HepG2 (cell line): ENCODE measurements around the gene PCYT2. TPM values are rescaled to one million over a fixed set of nuclear protein-coding genes. Genes with fewer than 3 reads are reported as not detected.

Source experiments
- ATAC-seq: fragments of 200-7000 bp; cut with Tn5 transposase; 3 replicates; pipeline ENCODE4 v1.9.1; 2020; ENCODE audit warnings: mild to moderate bottlenecking, moderate library complexity
- BruUV-seq: library from RNA; stranded (reverse); fragments of 400-500 nt; replicated peaks from 2 replicates; lab custom pipeline; 2021; lab: Mats Ljungman, UMichigan
- CTCF ChIA-PET: fragments of 300-600 bp; formaldehyde crosslinking; extraction: SDS; loops from one replicate; lab custom pipeline; 2021; ENCODE audit warnings: low total read pairs, inconsistent platforms, low intra/inter-chr PET ratio; lab: Yijun Ruan, JAX
- POLR2A ChIA-PET: fragments of 350-600 bp; sonication (Branson Sonifier 250); formaldehyde crosslinking; loops from one replicate; lab custom pipeline; 2020; ENCODE audit warnings: antibody characterized with exemption, inconsistent platforms; lab: Yijun Ruan, JAX
- DNase-seq: peaks from one replicate; pipeline ENCODE4 v3.0.0-alpha.2; 2015; ENCODE audit warnings: low spot score
- FAIRE-seq: peaks from 3 replicates; lab custom pipeline; 2011; peaks lifted over from hg19 to GRCh38; lab: Jason Lieb, UNC
- H2AFZ ChIP-seq: one replicate; pipeline ENCODE4 v1.6.1; 2011; ENCODE audit warnings: low read length, inconsistent platforms
- H3K27ac ChIP-seq: fragments of 300-600 bp; 3 replicates; pipeline ENCODE4 v1.8.0; 2011; ENCODE audit warnings: mixed run types, mild to moderate bottlenecking, mixed read lengths, low read length, inconsistent platforms; ENCODE audit not compliant: insufficient read depth; ENCODE audit errors: extremely low read length
- H3K27me3 ChIP-seq, 2 experiments: fragments of 200-600 bp in 1 of 2; 2 replicates in 1 of 2; 3 replicates in 1 of 2; pipeline versions ENCODE4 v1.6.0 to v1.8.0; 2011; ENCODE audit warnings: low read length in 2 of 2, mild to moderate bottlenecking in 2 of 2, moderate library complexity in 2 of 2, inconsistent platforms in 1 of 2; ENCODE audit not compliant: insufficient read depth in 2 of 2, control insufficient read depth in 1 of 2
- H3K36me3 ChIP-seq, 2 experiments: fragments of 200-600 bp in 1 of 2; replicated peaks in 1 of 2; 2 replicates in 1 of 2; 3 replicates in 1 of 2; pipeline versions ENCODE4 v1.5.1 to v1.8.0; 2011; ENCODE audit warnings: low read length in 2 of 2, inconsistent platforms in 1 of 2; ENCODE audit not compliant: insufficient read depth in 2 of 2, control insufficient read depth in 1 of 2
- H3K4me1 ChIP-seq: 2 replicates; pipeline ENCODE4 v1.5.1; 2012; ENCODE audit warnings: low read length, inconsistent platforms; ENCODE audit not compliant: insufficient read depth
- H3K4me2 ChIP-seq: 2 replicates; pipeline ENCODE4 v1.6.0; 2011; ENCODE audit warnings: low read depth, low read length, inconsistent platforms
- H3K4me3 ChIP-seq, 3 experiments: fragments of 200-600 bp in 1 of 3; sonication (generic), shearing (Covaris generic) in 1 of 3; replicated peaks in 1 of 3; 2 replicates each; pipeline ENCODE4 v1.5.1; 2011 to 2016; ENCODE audit warnings: low read length in 3 of 3, inconsistent platforms in 2 of 3, low read depth in 2 of 3, mild to moderate bottlenecking in 2 of 3, control low read depth in 1 of 3, mixed read lengths in 1 of 3; ENCODE audit not compliant: insufficient read depth in 1 of 3
- H3K79me2 ChIP-seq: one replicate; pipeline ENCODE4 v1.6.1; 2011; ENCODE audit warnings: low read length, inconsistent platforms; ENCODE audit not compliant: insufficient read depth
- H3K9ac ChIP-seq: 2 replicates; pipeline ENCODE4 v1.6.0; 2011; ENCODE audit warnings: mild to moderate bottlenecking, low read depth, low read length, inconsistent platforms; ENCODE audit not compliant: insufficient read depth
- H3K9me3 ChIP-seq: 2 replicates; pipeline ENCODE4 v1.5.1; 2012; ENCODE audit warnings: mild to moderate bottlenecking, low read length
- H4K20me1 ChIP-seq: 2 replicates; pipeline ENCODE4 v1.6.0; 2011; ENCODE audit warnings: inconsistent platforms, mild to moderate bottlenecking, low read length, moderate library complexity; ENCODE audit not compliant: insufficient read depth
- AGO1 ChIP-seq: fragments of 200-400 bp; formaldehyde crosslinking; IDR thresholded peaks from 2 replicates; pipeline ENCODE4 v1.6.1; 2017; ENCODE audit warnings: mild to moderate bottlenecking, low read depth, low read length, moderate library complexity; ENCODE audit not compliant: poor library complexity, severe bottlenecking
- AGO2 ChIP-seq: fragments of 200-400 bp; formaldehyde crosslinking; optimal IDR thresholded peaks from 2 replicates; pipeline ENCODE3; 2017; ENCODE audit warnings: mild to moderate bottlenecking, low read depth, low read length, moderate library complexity
- BATF2 ChIP-seq: sonication (generic); formaldehyde crosslinking; IDR thresholded peaks from 2 replicates; pipeline ENCODE4 v1.8.0; 2022; ENCODE audit warnings: mild to moderate bottlenecking, missing genetic modification reagents, moderate library complexity
- HNRNPH1 ChIP-seq: fragments of 200-400 bp; formaldehyde crosslinking; optimal IDR thresholded peaks from 2 replicates; pipeline ENCODE3; 2017; ENCODE audit warnings: mild to moderate bottlenecking, low read depth, low read length
- HNRNPL ChIP-seq: fragments of 200-400 bp; formaldehyde crosslinking; IDR thresholded peaks from 2 replicates; pipeline ENCODE4 v1.6.1; 2017; ENCODE audit warnings: mild to moderate bottlenecking, low read depth, low read length
- POLR2AphosphoS2 ChIP-seq: IDR thresholded peaks from 2 replicates; pipeline ENCODE4 v1.6.1; 2011; ENCODE audit warnings: low read depth, low read length, improper control_type of control experiment
- POLR2G ChIP-seq: fragments of 200-400 bp; formaldehyde crosslinking; IDR thresholded peaks from 2 replicates; pipeline ENCODE4 v1.6.1; 2018; ENCODE audit warnings: mild to moderate bottlenecking, low read depth, low read length, moderate library complexity
- RBAK ChIP-seq: sonication (generic); formaldehyde crosslinking; IDR thresholded peaks from 2 replicates; pipeline ENCODE4 v1.5.1; 2020; ENCODE audit warnings: mild to moderate bottlenecking, missing genetic modification reagents
- STAT6 ChIP-seq: sonication (generic); formaldehyde crosslinking; IDR thresholded peaks from 2 replicates; pipeline ENCODE4 v1.4.0; 2020; ENCODE audit warnings: missing genetic modification reagents, mild to moderate bottlenecking, borderline replicate concordance
- ZNF331 ChIP-seq: sonication (generic); formaldehyde crosslinking; IDR thresholded peaks from 2 replicates; pipeline ENCODE4 v1.4.0; 2020; ENCODE audit warnings: missing genetic modification reagents
- ZNF34 ChIP-seq: sonication (generic); formaldehyde crosslinking; IDR thresholded peaks from 2 replicates; pipeline ENCODE4 v1.4.0; 2020; ENCODE audit warnings: mild to moderate bottlenecking, missing genetic modification reagents, borderline replicate concordance
- ZNF766 ChIP-seq: sonication (generic); formaldehyde crosslinking; IDR thresholded peaks from 2 replicates; pipeline ENCODE4 v1.5.0; 2020; ENCODE audit warnings: missing genetic modification reagents, borderline replicate concordance
- ZNF770 ChIP-seq: sonication (generic); formaldehyde crosslinking; IDR thresholded peaks from 2 replicates; pipeline ENCODE4 v1.5.0; 2020; ENCODE audit warnings: mild to moderate bottlenecking, missing genetic modification reagents
- WGBS: methylation state at CpG from one replicate; pipeline ENCODE4 v1.1.6; 2017; ENCODE audit warnings: low lambda C conversion rate; 5-methylcytosine and 5-hydroxymethylcytosine counted together
- in situ Hi-C: cut with HindIII; loops from 2 replicates; pipeline ENCODE4 v1.10.0; 2017; ENCODE audit warnings: low pct_unique_long_range_greater_than_20kb; ENCODE audit not compliant: extremely low pct_ligation_motif_present
- intact Hi-C: fragments of 100-400 bp; cut with micrococcal nuclease; formaldehyde crosslinking; loops from one replicate; pipeline ENCODE4 v1.10.0; 2022; ENCODE audit not compliant: unreplicated experiment
- polyA plus RNA-seq, 8 experiments: library from polyadenylated mRNA; depleted of rRNA in 3 of 8; stranded (reverse) in 7 of 8; unstranded in 1 of 8; fragments of >200 nt; fragmentation: Illumina TruSeq in 4 of 8; extraction: Trizol in 4 of 8; gene quantifications; 2 replicates each; pipeline versions ENCODE4 v1.2.1 to v1.2.3, GENCODE V29; 2011 to 2016; ENCODE audit warnings: low read depth in 4 of 8, missing spikeins in 1 of 8, mixed read lengths in 1 of 8; ENCODE audit not compliant: insufficient read depth in 1 of 8
- total RNA-seq, 5 experiments: library from RNA; depleted of rRNA; stranded (reverse); fragments of >200 nt; fragmentation: Illumina TruSeq; extraction: Trizol; gene quantifications; 2 replicates each; pipeline ENCODE4 v1.2.3, GENCODE V29; 2016; ENCODE audit warnings: low read depth in 1 of 5
- TF ChIP-seq, protein P1 (sequence below): sonication (generic); formaldehyde crosslinking; IDR thresholded peaks from 2 replicates; pipeline ENCODE4 v1.4.0; 2020; ENCODE audit warnings: mild to moderate bottlenecking, missing genetic modification reagents

PCYT2 gene
- total and polyA plus RNA-seq, 2 of the 13 experiments (the other 11 are each of a cell fraction or from before 2014, with no cell fraction given), result 147 to 297 TPM

GRCh38 chr17:81950501-81950900, 39.3 kb upstream of the PCYT2 start (continued):
- TF ChIP-seq AGO2 (peak; percentile 71), STAT6 (no peak), POLR2AphosphoS2 (peak; percentile 47; the same call in 1 of the 2 replicates)
- TF ChIP-seq, all 625 proteins: peak for 6

DNA sequence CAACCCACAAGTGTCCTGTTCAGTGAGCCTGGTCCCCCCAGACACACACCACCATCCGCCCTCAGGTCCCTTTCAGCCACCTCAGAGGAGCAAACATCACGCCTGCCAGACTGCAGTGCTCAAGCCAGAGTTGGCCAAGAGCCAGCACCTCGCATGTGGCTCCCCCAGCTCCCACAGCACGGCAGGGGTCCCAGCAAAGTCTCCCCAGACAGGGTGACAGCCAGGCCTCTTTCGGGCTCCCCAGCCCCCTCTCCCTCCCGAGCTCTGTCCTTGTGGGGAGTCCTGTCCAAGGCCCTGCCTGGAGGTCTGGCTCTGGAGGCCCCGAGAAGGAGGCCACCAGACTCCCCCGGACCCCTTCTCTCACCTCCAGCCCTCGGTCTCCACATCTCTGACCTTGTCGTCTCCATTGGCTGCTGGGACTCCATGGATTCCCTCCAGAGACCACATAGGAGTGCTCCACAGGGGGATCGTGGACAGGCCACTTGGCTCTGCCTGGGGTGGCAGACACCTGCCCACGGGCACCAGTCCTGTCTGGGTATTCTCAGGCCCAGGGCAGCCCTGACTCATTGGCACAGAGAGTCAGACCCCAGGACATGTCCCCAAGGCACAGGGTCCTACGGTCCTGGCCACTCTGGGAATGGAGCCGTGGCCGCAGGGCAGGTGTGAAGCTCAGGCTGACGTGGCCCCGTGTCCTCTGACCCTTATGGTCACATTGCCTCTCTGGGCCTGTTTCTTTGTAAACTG, 37.6 kb upstream of the PCYT2 start:
- ChIA-PET CTCF (no interaction called here), POLR2A (interaction anchor here (0.8 to 9.7 kb wide), 9 partner anchors 9 to 51 kb away, joined by 3 to 136 read pairs (median 3); partner anchors contain the start of gene PYCR1)
- Histone ChIP-seq H3K9me3 (no peaks in the 10 kb centered on the region), H3K27me3 (no peaks in the 10 kb centered on the region), H4K20me1 (peaks cover 3% of the 10 kb centered on the region; the same call in 1 of the 2 replicates), H2AFZ (no peak overlapping the region), H3K36me3 (peaks cover 0 to 3% of the 10 kb centered on the region in 2 experiments; a peak in 3 of 5 replicates), H3K4me3 (no peak overlapping the region), H3K4me1 (peaks cover 46% of the 10 kb centered on the region), H3K4me2 (no peak overlapping the region), H3K27ac (no peak overlapping the region), H3K79me2 (no peaks in the 10 kb centered on the region), H3K9ac (no peak overlapping the region)
- FAIRE-seq (no peak), ATAC-seq (peak; percentile 19), DNase-seq (no peak)
- intact Hi-C loops, result no loop called here
- WGBS, result 70% methylated on average over 12 of the region's 17 CpGs
- BruUV-seq, result no TSS peak
- in situ Hi-C loops, result no loop called here
- TF ChIP-seq POLR2G (peak; percentile 66), ZNF770 (CRISPR knock-in tag) (peak; percentile 38; the same call in 1 of the 2 replicates), ZNF331 (CRISPR knock-in tag) (no peak), BATF2 (CRISPR knock-in tag) (no peak), ZNF34 (no peak), HNRNPH1 (peak; percentile 51), HNRNPL (0 out of 2 replicates have a peak, but pooled peaks have one; percentile 56), AGO1 (peak; percentile 72), ZNF766 (CRISPR knock-in tag) (no peak), RBAK (CRISPR knock-in tag) (no peak)
- TF ChIP-seq, protein P1, sequence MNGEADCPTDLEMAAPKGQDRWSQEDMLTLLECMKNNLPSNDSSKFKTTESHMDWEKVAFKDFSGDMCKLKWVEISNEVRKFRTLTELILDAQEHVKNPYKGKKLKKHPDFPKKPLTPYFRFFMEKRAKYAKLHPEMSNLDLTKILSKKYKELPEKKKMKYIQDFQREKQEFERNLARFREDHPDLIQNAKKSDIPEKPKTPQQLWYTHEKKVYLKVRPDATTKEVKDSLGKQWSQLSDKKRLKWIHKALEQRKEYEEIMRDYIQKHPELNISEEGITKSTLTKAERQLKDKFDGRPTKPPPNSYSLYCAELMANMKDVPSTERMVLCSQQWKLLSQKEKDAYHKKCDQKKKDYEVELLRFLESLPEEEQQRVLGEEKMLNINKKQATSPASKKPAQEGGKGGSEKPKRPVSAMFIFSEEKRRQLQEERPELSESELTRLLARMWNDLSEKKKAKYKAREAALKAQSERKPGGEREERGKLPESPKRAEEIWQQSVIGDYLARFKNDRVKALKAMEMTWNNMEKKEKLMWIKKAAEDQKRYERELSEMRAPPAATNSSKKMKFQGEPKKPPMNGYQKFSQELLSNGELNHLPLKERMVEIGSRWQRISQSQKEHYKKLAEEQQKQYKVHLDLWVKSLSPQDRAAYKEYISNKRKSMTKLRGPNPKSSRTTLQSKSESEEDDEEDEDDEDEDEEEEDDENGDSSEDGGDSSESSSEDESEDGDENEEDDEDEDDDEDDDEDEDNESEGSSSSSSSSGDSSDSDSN (CRISPR knock-in tag), result no peak
